Esophagus muscularis mucosa (tissue), 4 donors: ENCODE results near the gene CFL2. TPM values are rescaled to one million over a fixed set of nuclear protein-coding genes. Genes with fewer than 3 reads are reported as not detected.

Source experiments
- DNase-seq: peaks from one replicate; pipeline ENCODE4 v3.0.0-alpha.2; 2017; ENCODE audit errors: extremely low spot score
- H3K27ac ChIP-seq, 4 donors: fragments of 200-600 bp; sonication (generic); replicated peaks in 1 of 4; 1 replicate in 3 of 4; 2 replicates in 1 of 4; pipeline ENCODE4 v1.5.1; 2016 to 2019; ENCODE audit warnings: mild to moderate bottlenecking in 1 of 4
- H3K27me3 ChIP-seq, 4 donors: fragments of 200-600 bp; sonication (generic); one replicate each; pipeline versions ENCODE4 v1.5.1 to v1.6.0; 2016 to 2019
- H3K36me3 ChIP-seq, 4 donors: fragments of 200-600 bp; sonication (generic); one replicate each; pipeline ENCODE4 v1.5.1; 2016 to 2019
- H3K4me1 ChIP-seq, 4 donors: fragments of 200-600 bp; sonication (generic); one replicate each; pipeline ENCODE4 v1.5.1; 2016 to 2019
- H3K4me3 ChIP-seq, 4 donors: fragments of 200-600 bp; sonication (generic); 1 replicate in 2 of 4; 2 replicates in 2 of 4; pipeline ENCODE4 v1.5.1; 2016 to 2019; ENCODE audit warnings: mild to moderate bottlenecking in 4 of 4, moderate library complexity in 1 of 4
- H3K9me3 ChIP-seq, 4 donors: fragments of 200-600 bp; sonication (generic); 1 replicate in 3 of 4; 2 replicates in 1 of 4; pipeline ENCODE4 v1.5.1; 2016 to 2019
- EP300 ChIP-seq: sonication (generic); formaldehyde crosslinking; IDR thresholded peaks from one replicate; pipeline ENCODE4 v1.6.1; 2017; ENCODE audit warnings: antibody characterized with exemption
- POLR2A ChIP-seq: fragments of 450-650 bp; IDR thresholded peaks from one replicate; pipeline ENCODE4 v1.6.1; 2017; ENCODE audit warnings: antibody characterized with exemption, moderate library complexity, mild to moderate bottlenecking, low read depth
- POLR2AphosphoS5 ChIP-seq, 2 donors: sonication (generic); formaldehyde crosslinking; IDR thresholded peaks; one replicate each; pipeline ENCODE4 v1.6.1; 2017; ENCODE audit warnings: antibody characterized with exemption in 2 of 2
- WGBS: methylation state at CpG from one replicate; pipeline ENCODE4 v1.1.5; 2018; 5-methylcytosine and 5-hydroxymethylcytosine counted together
- intact Hi-C: fragments of 100-400 bp; cut with DNase I; formaldehyde crosslinking; loops from one replicate; pipeline ENCODE4 v1.15.1; 2023
- small RNA-seq, 3 donors: library from RNA; depleted of rRNA; stranded (forward); fragments of <200 nt; gene quantifications; one replicate each; pipeline ENCODE3, GENCODE V24; 2016
- total RNA-seq, 4 donors: library from RNA; depleted of rRNA; stranded (reverse); fragments of >200 nt; gene quantifications; one replicate each; pipeline versions ENCODE4 v1.1.0 to v1.2.1, GENCODE V29; 2016
- TF ChIP-seq, protein P1 (sequence below), 3 experiments: fragments of 200-600 bp in 2 of 3; fragments of 450-650 bp in 1 of 3; sonication (generic) in 2 of 3; IDR thresholded peaks; one replicate each; pipeline ENCODE4 v1.5.1; 2017 to 2019; ENCODE audit warnings: antibody characterized with exemption in 3 of 3, mild to moderate bottlenecking in 2 of 3, moderate library complexity in 1 of 3

Gene CFL2
- total RNA-seq, 4 donors from 2014 or later, result 247 to 265 (median 257) TPM

DNA sequence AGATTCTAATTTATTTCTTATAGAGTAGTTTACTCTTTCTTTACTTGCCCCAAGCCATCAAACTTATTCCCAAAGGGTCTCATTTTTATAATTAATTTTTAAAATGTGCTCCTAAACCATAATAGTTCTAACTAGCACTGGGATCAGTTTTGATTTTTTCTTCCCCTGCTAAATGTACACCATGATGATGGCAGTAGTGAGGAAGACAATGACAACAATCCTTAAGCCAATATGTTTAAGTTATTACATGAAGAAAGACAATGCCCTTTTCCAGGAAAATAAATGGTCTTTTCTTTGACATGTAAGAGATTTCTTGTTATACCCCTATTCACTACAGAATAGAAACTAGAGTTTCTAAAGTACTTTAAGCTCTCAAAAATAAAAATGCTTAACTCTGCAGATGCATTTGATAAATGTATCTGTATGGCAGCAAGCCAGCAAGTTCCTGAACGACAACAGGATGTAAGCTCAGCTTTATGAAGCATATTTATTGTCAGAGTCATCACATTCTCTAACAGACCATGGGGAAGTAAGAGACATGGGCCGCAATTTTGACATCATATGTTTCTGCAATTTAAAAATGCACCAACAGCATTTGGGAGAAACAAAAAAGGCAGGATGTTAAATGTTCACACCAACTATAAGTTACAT, 48.5 kb downstream of the CFL2 start:
- TF ChIP-seq POLR2AphosphoS5 (IDR thresholded peaks at IDR 0.05) (no peak), EP300 (no peak), POLR2A (no peak)
- TF ChIP-seq, protein P1, sequence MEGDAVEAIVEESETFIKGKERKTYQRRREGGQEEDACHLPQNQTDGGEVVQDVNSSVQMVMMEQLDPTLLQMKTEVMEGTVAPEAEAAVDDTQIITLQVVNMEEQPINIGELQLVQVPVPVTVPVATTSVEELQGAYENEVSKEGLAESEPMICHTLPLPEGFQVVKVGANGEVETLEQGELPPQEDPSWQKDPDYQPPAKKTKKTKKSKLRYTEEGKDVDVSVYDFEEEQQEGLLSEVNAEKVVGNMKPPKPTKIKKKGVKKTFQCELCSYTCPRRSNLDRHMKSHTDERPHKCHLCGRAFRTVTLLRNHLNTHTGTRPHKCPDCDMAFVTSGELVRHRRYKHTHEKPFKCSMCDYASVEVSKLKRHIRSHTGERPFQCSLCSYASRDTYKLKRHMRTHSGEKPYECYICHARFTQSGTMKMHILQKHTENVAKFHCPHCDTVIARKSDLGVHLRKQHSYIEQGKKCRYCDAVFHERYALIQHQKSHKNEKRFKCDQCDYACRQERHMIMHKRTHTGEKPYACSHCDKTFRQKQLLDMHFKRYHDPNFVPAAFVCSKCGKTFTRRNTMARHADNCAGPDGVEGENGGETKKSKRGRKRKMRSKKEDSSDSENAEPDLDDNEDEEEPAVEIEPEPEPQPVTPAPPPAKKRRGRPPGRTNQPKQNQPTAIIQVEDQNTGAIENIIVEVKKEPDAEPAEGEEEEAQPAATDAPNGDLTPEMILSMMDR (IDR thresholded peaks at IDR 0.05), result no peak
- Histone ChIP-seq H3K27me3 (no peaks in the 10 kb centered on the region), H3K9me3 (peaks cover 0 to 4% (median 2%) of the 10 kb centered on the region in 4 donors), H3K4me3 (no peak overlapping the region), H3K36me3 (no peaks in the 10 kb centered on the region), H3K27ac (peak overlapping the region in 1 of 4 donors; percentile 7), H3K4me1 (no peaks in the 10 kb centered on the region)
- DNase-seq, result no peak
- intact Hi-C loops, result no loop called here
- 35% methylated on average over 2 of the region's 2 CpGs for WGBS

DNA sequence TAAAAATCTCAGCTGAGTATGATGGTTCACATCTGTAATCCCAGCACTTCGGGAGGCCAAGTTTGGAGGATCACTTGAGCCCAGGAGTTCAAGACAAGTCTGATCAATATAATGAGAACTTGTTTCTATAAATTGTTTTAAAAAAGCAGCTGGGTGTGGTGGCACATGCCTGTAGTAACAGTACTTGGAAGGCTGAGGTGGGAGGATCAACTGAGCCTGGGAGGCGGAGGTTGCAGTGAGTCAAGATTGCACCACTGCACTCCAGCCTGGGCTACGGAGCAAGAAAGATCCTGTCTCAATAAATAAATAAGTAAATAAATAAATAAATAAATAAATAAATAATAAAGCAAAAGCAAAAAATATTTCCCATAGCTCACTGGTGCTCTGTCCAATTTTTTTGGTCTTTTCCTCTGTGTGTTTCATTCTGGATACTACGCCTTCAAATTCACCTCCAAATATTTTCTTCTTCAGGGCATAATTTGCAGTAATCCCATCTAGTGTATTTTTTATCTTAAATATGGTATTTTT, 51.8 kb downstream of the CFL2 start:
- TF ChIP-seq EP300 (no peak), POLR2AphosphoS5 (IDR thresholded peaks at IDR 0.05) (no peak), POLR2A (no peak)
- TF ChIP-seq, protein P1 (IDR thresholded peaks at IDR 0.05), result no peak
- Histone ChIP-seq H3K9me3 (peaks cover 0 to 8% (median 2%) of the 10 kb centered on the region in 4 donors), H3K4me3 (no peak overlapping the region), H3K4me1 (no peaks in the 10 kb centered on the region), H3K36me3 (no peaks in the 10 kb centered on the region), H3K27me3 (no peaks in the 10 kb centered on the region), H3K27ac (no peak overlapping the region)
- intact Hi-C loops, result no loop called here
- no peak for DNase-seq
- 89% methylated on average over 4 of the region's 4 CpGs for WGBS

DNA sequence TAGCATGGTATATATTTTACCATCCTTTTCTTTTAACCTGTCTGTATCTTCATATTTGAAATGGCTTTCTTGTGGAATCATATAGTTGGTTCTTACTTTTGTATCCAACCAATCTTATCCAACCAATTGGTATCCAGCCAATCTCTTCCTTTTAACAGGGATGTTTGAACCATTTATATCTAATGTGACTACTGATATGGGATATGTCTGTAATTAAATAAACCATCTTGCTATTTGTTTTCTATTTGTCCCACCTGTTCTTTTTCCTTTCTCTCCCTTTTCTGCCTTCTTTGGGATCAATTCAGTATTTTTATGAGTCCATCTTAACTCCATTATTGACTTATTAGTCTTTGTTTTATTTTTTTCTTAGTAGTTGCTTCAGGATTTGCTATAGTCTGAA, 53.6 kb downstream of the CFL2 start:
- Histone ChIP-seq H3K4me1 (no peaks in the 10 kb centered on the region), H3K4me3 (no peak overlapping the region), H3K36me3 (no peaks in the 10 kb centered on the region), H3K27me3 (no peaks in the 10 kb centered on the region), H3K9me3 (peaks cover 0 to 8% (median 2%) of the 10 kb centered on the region in 4 donors), H3K27ac (no peak overlapping the region)
- DNase-seq, result no peak
- TF ChIP-seq POLR2AphosphoS5 (IDR thresholded peaks at IDR 0.05) (no peak), EP300 (no peak), POLR2A (no peak)
- TF ChIP-seq, protein P1 (IDR thresholded peaks at IDR 0.05), result no peak
- intact Hi-C loops, result no loop called here

Small RNAs within 50 kb of the gene (small RNA-seq; reads per million reads assigned to genes)
- 0 reads per million in 3 donors for gene RNU6-1261P

Other genes starting within 250 kb of the CFL2 start
- gene EAPP, start 174.9 kb downstream of the CFL2 start, total RNA-seq, result 10 to 100 TPM; 24.1 to 33.8 (median 30.4) TPM
- gene SNX6, start 84.4 kb downstream of the CFL2 start, total RNA-seq, result 10 to 100 TPM; 54.5 to 99.9 (median 73.4) TPM
- gene BAZ1A, start 160.8 kb upstream of the CFL2 start, total RNA-seq, result 10 to 100 TPM; 14.6 to 27.3 (median 24.5) TPM